ENCODE measurements around the gene MITF.

MITF gene

GRCh38 chr3:69741032-69741767, 1.9 kb downstream of the MITF start:
- Mint-ChIP-seq H3K27me3 (ENCODE audit: low read depth) (peaks cover 59% of the 10 kb centered on the region), H3K27ac (no peak overlapping the region), H3K9me3 (no peaks in the 10 kb centered on the region), H3K4me1 (ENCODE audit: low read depth) (peaks cover 5% of the 10 kb centered on the region), H3K4me3 (no peak overlapping the region), H3K36me3 (ENCODE audit: low read depth) (no peaks in the 10 kb centered on the region)

- no peak overlapping the region for H3K27ac Mint-ChIP-seq
- H3K4me3 Mint-ChIP-seq, result no peak overlapping the region
- peaks cover 49% of the 10 kb centered on the region for H3K27me3 Mint-ChIP-seq (ENCODE audit: low read depth)
- no peaks in the 10 kb centered on the region for H3K36me3 Mint-ChIP-seq (ENCODE audit: low read depth)
- peaks cover 5% of the 10 kb centered on the region for H3K4me1 Mint-ChIP-seq (ENCODE audit: low read depth)
- no peaks in the 10 kb centered on the region for H3K9me3 Mint-ChIP-seq
Measured at GRCh38 chr3:69742391-69742790, 3.1 kb downstream of the MITF start.

- no peaks in the 10 kb centered on the region for H3K4me1 Mint-ChIP-seq (ENCODE audit: low read depth)
- H3K4me3 Mint-ChIP-seq, result no peak overlapping the region
- H3K27ac Mint-ChIP-seq, result no peak overlapping the region
Measured at GRCh38 chr3:69743975-69744906, 5.0 kb downstream of the MITF start.

GRCh38 chr3:69745505-69745904, 6.2 kb downstream of the MITF start:
- no peak overlapping the region for H3K4me3 Mint-ChIP-seq
- H3K9me3 Mint-ChIP-seq, result no peaks in the 10 kb centered on the region
- H3K27me3 Mint-ChIP-seq (ENCODE audit: low read depth), result peaks cover 24% of the 10 kb centered on the region
- H3K27ac Mint-ChIP-seq, result no peak overlapping the region
- no peaks in the 10 kb centered on the region for H3K36me3 Mint-ChIP-seq (ENCODE audit: low read depth)
- no peaks in the 10 kb centered on the region for H3K4me1 Mint-ChIP-seq (ENCODE audit: low read depth)

More at GRCh38 chr3:69743975-69744906, 5.0 kb downstream of the MITF start:
- H3K36me3 Mint-ChIP-seq (ENCODE audit: low read depth), result no peaks in the 10 kb centered on the region
- H3K27me3 Mint-ChIP-seq (ENCODE audit: low read depth), result peaks cover 31% of the 10 kb centered on the region
- H3K9me3 Mint-ChIP-seq, result no peaks in the 10 kb centered on the region

- Mint-ChIP-seq H3K27me3 (ENCODE audit: low read depth) (peaks cover 18% of the 10 kb centered on the region), H3K9me3 (no peaks in the 10 kb centered on the region), H3K4me3 (no peak overlapping the region), H3K36me3 (ENCODE audit: low read depth) (no peaks in the 10 kb centered on the region), H3K27ac (no peak overlapping the region), H3K4me1 (ENCODE audit: low read depth) (no peaks in the 10 kb centered on the region)
Measured at GRCh38 chr3:69746119-69746518, 6.9 kb downstream of the MITF start.

GRCh38 chr3:69747511-69748258, 8.4 kb downstream of the MITF start:
- Mint-ChIP-seq H3K4me3 (no peak overlapping the region), H3K27me3 (ENCODE audit: low read depth) (peaks cover 6% of the 10 kb centered on the region), H3K36me3 (ENCODE audit: low read depth) (no peaks in the 10 kb centered on the region), H3K27ac (no peak overlapping the region), H3K4me1 (ENCODE audit: low read depth) (no peaks in the 10 kb centered on the region), H3K9me3 (no peaks in the 10 kb centered on the region)

- H3K4me3 Mint-ChIP-seq, result no peak overlapping the region
- no peaks in the 10 kb centered on the region for H3K36me3 Mint-ChIP-seq (ENCODE audit: low read depth)
- H3K27ac Mint-ChIP-seq, result no peak overlapping the region
- no peaks in the 10 kb centered on the region for H3K4me1 Mint-ChIP-seq (ENCODE audit: low read depth)
- H3K27me3 Mint-ChIP-seq (ENCODE audit: low read depth), result peaks cover 2% of the 10 kb centered on the region
- no peaks in the 10 kb centered on the region for H3K9me3 Mint-ChIP-seq
Measured at GRCh38 chr3:69748503-69748902, 9.2 kb downstream of the MITF start.

GRCh38 chr3:69749461-69749860, 10.2 kb downstream of the MITF start:
- Mint-ChIP-seq H3K27me3 (ENCODE audit: low read depth) (no peaks in the 10 kb centered on the region), H3K4me1 (ENCODE audit: low read depth) (no peaks in the 10 kb centered on the region), H3K27ac (no peak overlapping the region), H3K9me3 (no peaks in the 10 kb centered on the region), H3K36me3 (ENCODE audit: low read depth) (no peaks in the 10 kb centered on the region), H3K4me3 (no peak overlapping the region)

GRCh38 chr3:69750549-69750948, 11.3 kb downstream of the MITF start:
- no peak overlapping the region for H3K4me3 Mint-ChIP-seq
- no peaks in the 10 kb centered on the region for H3K36me3 Mint-ChIP-seq (ENCODE audit: low read depth)
- H3K4me1 Mint-ChIP-seq (ENCODE audit: low read depth), result no peaks in the 10 kb centered on the region
- no peaks in the 10 kb centered on the region for H3K9me3 Mint-ChIP-seq
- H3K27me3 Mint-ChIP-seq (ENCODE audit: low read depth), result no peaks in the 10 kb centered on the region
- no peak overlapping the region for H3K27ac Mint-ChIP-seq

GRCh38 chr3:69751074-69751476, 11.8 kb downstream of the MITF start:
- H3K36me3 Mint-ChIP-seq (ENCODE audit: low read depth), result no peaks in the 10 kb centered on the region
- no peaks in the 10 kb centered on the region for H3K27me3 Mint-ChIP-seq (ENCODE audit: low read depth)
- H3K9me3 Mint-ChIP-seq, result no peaks in the 10 kb centered on the region
- H3K4me3 Mint-ChIP-seq, result no peak overlapping the region
- H3K27ac Mint-ChIP-seq, result no peak overlapping the region
- no peaks in the 10 kb centered on the region for H3K4me1 Mint-ChIP-seq (ENCODE audit: low read depth)

GRCh38 chr3:69752241-69752640, 13.0 kb downstream of the MITF start:
- no peak overlapping the region for H3K4me3 Mint-ChIP-seq
- H3K27ac Mint-ChIP-seq, result no peak overlapping the region
- H3K36me3 Mint-ChIP-seq (ENCODE audit: low read depth), result no peaks in the 10 kb centered on the region
- H3K4me1 Mint-ChIP-seq (ENCODE audit: low read depth), result no peaks in the 10 kb centered on the region
- no peaks in the 10 kb centered on the region for H3K27me3 Mint-ChIP-seq (ENCODE audit: low read depth)
- H3K9me3 Mint-ChIP-seq, result no peaks in the 10 kb centered on the region

- no peaks in the 10 kb centered on the region for H3K4me1 Mint-ChIP-seq (ENCODE audit: low read depth)
- H3K9me3 Mint-ChIP-seq, result no peaks in the 10 kb centered on the region
- no peak overlapping the region for H3K27ac Mint-ChIP-seq
- no peaks in the 10 kb centered on the region for H3K27me3 Mint-ChIP-seq (ENCODE audit: low read depth)
- H3K36me3 Mint-ChIP-seq (ENCODE audit: low read depth), result no peaks in the 10 kb centered on the region
- no peak overlapping the region for H3K4me3 Mint-ChIP-seq
Measured at GRCh38 chr3:69753179-69753775, 14.0 kb downstream of the MITF start.

- H3K27me3 Mint-ChIP-seq (ENCODE audit: low read depth), result no peaks in the 10 kb centered on the region
- H3K4me1 Mint-ChIP-seq (ENCODE audit: low read depth), result no peaks in the 10 kb centered on the region
- H3K9me3 Mint-ChIP-seq, result no peaks in the 10 kb centered on the region
- no peak overlapping the region for H3K4me3 Mint-ChIP-seq
- H3K27ac Mint-ChIP-seq, result no peak overlapping the region
- no peaks in the 10 kb centered on the region for H3K36me3 Mint-ChIP-seq (ENCODE audit: low read depth)
Measured at GRCh38 chr3:69755795-69756194, 16.5 kb downstream of the MITF start.
